ENCODE measurements around the gene SCOC. TPM values are rescaled to one million over a fixed set of nuclear protein-coding genes. Genes with fewer than 3 reads are reported as not detected.

SCOC gene
- total RNA-seq, 1 donor from 2014 or later: 64.1 TPM

GRCh38 chr4:140423106-140423505 lies 49.7 kb downstream of the SCOC start:
- DNase-seq (ENCODE audit: low read depth): no peak
- H3K27me3 ChIP-seq (ENCODE audit: control insufficient read depth, insufficient read depth, low read length): no peaks in the 10 kb centered on the region
- no peak for TF ChIP-seq CTCF (IDR thresholded peaks at IDR 0.05; ENCODE audit: insufficient read depth, low read length, poor library complexity, severe bottlenecking)
- no peaks in the 10 kb centered on the region for H3K36me3 ChIP-seq (ENCODE audit: control insufficient read depth, insufficient read depth, low read length)
- H3K4me3 ChIP-seq (ENCODE audit: low read depth, low read length): no peak overlapping the region

GRCh38 chr4:140426610-140427105 lies 53.2 kb downstream of the SCOC start:
- peak overlapping the region; percentile 73 for H3K4me3 ChIP-seq (ENCODE audit: low read depth, low read length)
- no peak for DNase-seq (ENCODE audit: low read depth)

GRCh38 chr4:140427106-140427918 lies 53.9 kb downstream of the SCOC start, which contains the start of gene CLGN:
TSS of gene CLGN (minus strand) at chr4:140427648. CDS start at chr4:140413078, 14,570 bp downstream.
- DNase-seq (ENCODE audit: low read depth): no peak
- Histone ChIP-seq H3K27me3 (ENCODE audit: control insufficient read depth, insufficient read depth, low read length) (no peaks in the 10 kb centered on the region), H3K4me3 (ENCODE audit: low read depth, low read length) (peak within 1 kb of the TSS; percentile 73), H3K36me3 (ENCODE audit: control insufficient read depth, insufficient read depth, low read length) (no peaks in the 10 kb centered on the region)
- TF ChIP-seq CTCF (IDR thresholded peaks at IDR 0.05; ENCODE audit: insufficient read depth, low read length, poor library complexity, severe bottlenecking): peak; percentile 53

More at GRCh38 chr4:140426610-140427105, 53.2 kb downstream of the SCOC start:
- TF ChIP-seq CTCF (IDR thresholded peaks at IDR 0.05; ENCODE audit: insufficient read depth, low read length, poor library complexity, severe bottlenecking): peak; percentile 18
- Histone ChIP-seq H3K27me3 (ENCODE audit: control insufficient read depth, insufficient read depth, low read length) (no peaks in the 10 kb centered on the region), H3K36me3 (ENCODE audit: control insufficient read depth, insufficient read depth, low read length) (no peaks in the 10 kb centered on the region)

- no peak for TF ChIP-seq CTCF (IDR thresholded peaks at IDR 0.05; ENCODE audit: insufficient read depth, low read length, poor library complexity, severe bottlenecking)
- DNase-seq (ENCODE audit: low read depth): no peak
- Histone ChIP-seq H3K4me3 (ENCODE audit: low read depth, low read length) (peak overlapping the region; percentile 73), H3K27me3 (ENCODE audit: control insufficient read depth, insufficient read depth, low read length) (no peaks in the 10 kb centered on the region), H3K36me3 (ENCODE audit: control insufficient read depth, insufficient read depth, low read length) (no peaks in the 10 kb centered on the region)
These were observed 54.5 kb downstream of the SCOC start for GRCh38 chr4:140427919-140428471.

Other genes starting within 250 kb of the SCOC start
- 2.7 and 3.5 TPM in 2 replicates for gene MAML3, start 219.5 kb upstream of the SCOC start, total RNA-seq
- gene CLGN, start 54.0 kb downstream of the SCOC start, total RNA-seq: 10.0 and 12.1 TPM in 2 replicates
- not detected in 2 replicates for gene MGAT4D, start 124.6 kb downstream of the SCOC start, total RNA-seq
- gene ELMOD2, start 150.5 kb downstream of the SCOC start, total RNA-seq: 21.4 and 60.5 TPM in 2 replicates
- gene UCP1, start 195.3 kb downstream of the SCOC start, total RNA-seq: 0.58 TPM in 1 of 2 replicates, not detected in the other

All from kidney epithelial cell (primary cell).